ENCODE results near the gene CCNC.
A peak's percentile ranks its signal among the peaks of the same experiment; 100 is the strongest.

Gene CCNC

GRCh38 chr6:99543968-99544367, 24.5 kb downstream of the CCNC start:
- DNase-seq: no peak

DNA sequence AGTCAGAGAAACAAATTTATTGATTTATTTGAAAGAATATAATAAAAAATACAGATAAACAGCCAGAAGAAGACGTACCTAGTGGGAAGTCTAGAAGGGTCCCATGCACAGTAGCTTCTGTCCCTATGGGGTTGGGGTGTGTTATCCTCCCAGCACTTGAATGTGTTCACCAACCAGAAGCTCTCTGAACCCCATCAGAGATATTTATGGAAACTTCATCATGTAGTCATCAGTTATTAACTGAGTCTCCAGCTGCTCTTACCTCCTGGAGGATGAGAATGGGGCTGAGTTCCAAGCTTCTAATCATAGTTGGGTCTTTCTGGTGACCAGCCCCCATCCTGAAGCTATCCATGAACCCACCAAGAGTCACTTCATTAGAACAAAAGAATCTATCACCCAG, 37.8 kb downstream of the CCNC start:
- no peak for DNase-seq

DNA sequence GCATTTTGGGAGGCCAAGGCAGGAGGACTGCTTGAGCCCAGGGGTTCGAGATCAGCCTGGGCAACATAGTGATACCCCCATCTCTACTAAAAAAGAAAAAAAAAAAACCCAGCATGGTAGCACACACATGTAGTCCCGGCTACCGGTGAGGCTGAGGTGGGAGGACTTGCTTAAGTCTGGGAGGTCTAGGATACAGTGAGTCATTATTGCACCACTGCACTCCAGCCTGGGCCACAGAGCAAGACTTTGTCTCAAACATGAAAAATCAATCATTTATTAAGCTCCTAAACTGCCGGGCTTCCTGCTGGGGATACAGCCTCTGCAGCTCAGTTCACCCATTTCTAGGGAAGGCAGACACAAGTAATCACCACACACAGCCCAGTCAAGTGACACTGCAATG, 45.9 kb downstream of the CCNC start:
- no peak for DNase-seq

GRCh38 chr6:99521633-99522151, 46.8 kb downstream of the CCNC start:
- no peak for DNase-seq

DNA sequence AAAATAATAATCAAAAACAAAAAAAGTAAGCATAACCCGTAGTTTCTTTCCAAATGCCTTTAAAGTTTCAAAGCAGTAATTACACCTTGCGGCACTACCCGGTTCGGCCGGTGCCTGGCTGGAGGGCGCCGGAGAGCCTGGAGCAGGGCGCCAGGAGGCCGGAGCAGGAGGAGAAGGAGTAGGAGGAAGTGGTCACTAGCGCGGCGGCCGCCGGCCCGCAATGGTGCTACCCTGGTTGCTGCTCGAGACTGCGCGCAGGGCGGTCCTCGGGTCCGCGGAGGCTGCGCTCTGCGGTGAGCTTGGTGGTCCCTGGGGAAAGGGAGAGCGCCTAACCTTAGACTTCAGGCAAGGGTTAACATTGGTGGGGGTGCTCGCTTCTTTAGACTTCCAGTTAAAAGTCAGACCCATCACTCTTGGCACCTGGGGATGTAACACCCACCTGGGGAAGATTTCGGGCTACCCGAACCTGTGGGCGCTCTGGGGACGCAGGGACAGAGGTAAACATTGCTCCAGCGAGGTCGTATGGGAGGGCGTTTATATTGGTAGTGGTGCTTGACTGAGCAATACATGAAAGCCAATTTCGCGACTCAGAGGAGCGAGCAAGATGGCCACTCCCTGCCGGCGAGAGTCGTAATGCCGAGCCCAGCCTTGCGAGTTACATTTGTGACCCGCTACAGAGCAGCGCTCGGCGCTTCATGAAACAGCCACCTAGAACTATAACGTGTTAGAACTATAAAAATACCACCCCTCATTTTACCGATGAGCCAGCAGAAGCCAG, 47.4 kb downstream of the CCNC start:
- peak; percentile 78 to 80 for DNase-seq

DNA sequence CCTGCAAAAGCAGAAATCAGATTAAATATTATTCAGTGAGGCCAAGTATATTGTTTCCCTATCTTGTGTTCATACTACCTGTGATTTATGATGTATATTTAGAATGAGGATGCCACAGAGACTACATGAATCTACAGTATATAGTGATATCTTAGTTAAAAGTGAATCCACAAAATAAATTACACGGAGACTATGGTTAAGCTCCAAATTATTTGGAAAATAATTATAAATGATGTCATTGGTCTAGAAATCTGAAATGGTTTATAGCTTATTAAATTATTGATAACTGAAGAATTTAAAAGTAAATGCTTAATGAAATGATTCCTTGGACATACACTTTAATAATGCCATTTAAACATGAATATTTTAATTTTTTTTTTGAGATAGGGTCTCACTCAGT, 49.0 kb downstream of the CCNC start:
- no peak for DNase-seq

DNA sequence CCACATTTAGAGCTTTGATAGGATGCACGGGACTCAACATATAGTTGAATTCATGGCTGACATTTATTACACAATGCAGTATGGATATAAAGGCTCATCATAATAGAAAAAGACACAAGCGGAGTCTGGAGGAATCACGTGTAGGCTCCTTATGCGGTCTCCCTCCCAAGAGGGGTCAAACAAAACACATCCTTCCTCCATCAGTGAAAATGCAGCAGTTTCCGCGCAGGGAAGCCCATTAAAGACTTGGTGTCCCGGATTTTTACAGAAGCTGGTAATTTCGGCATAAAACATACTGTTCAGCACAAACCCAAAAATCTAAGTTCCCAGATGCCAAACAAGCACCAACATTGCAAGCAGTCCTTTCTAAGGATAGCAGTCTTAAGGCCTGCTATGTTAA, 54.4 kb downstream of the CCNC start:
- DNase-seq: no peak

GRCh38 chr6:99512033-99512432, 56.4 kb downstream of the CCNC start:
- DNase-seq: no peak

- DNase-seq: no peak
These were observed 60.8 kb downstream of the CCNC start for GRCh38 chr6:99507648-99508047.

- DNase-seq: no peak
These were observed 66.7 kb downstream of the CCNC start for GRCh38 chr6:99501762-99502161.

- DNase-seq: no peak
These were observed 70.0 kb downstream of the CCNC start for GRCh38 chr6:99498421-99498820.

DNA sequence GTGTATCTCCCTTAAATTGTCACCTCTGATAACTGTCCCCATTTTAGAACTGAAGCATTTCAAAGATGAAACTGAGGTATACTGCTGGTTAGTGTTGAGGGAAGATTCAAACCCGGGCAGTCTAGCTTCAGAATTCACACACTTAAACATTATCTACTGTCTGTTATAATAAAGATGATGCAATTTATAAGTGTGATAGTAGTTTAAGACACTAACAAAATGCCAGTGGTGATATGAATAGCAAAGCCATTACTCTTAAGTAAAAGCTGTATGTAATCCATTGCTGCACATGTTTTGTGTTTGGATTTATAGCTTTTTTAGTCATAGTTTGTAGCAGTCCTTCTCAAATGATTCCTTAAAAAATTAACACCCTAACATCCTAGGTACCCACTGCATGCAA, 73.0 kb downstream of the CCNC start:
- DNase-seq: no peak

All from activated CD4-positive, alpha-beta T cell treated with anti-CD3 and anti-CD28 coated beads, Interleukin-2, amount 50 U/mL, for 48 hours (primary cell).